Neural progenitor cell (in vitro differentiated cells): Measurements from ENCODE around the gene NEAT1. TPM values are rescaled to one million over a fixed set of nuclear protein-coding genes. Genes with fewer than 3 reads are reported as not detected.

ENCODE experiments used
- DNase-seq: peaks from one replicate; pipeline ENCODE4 v3.0.0-alpha.2; 2016; ENCODE audit warnings: low spot score
- H2AFZ ChIP-seq: fragments of 200-600 bp; sonication (generic); replicated peaks from 2 replicates; pipeline ENCODE4 v1.6.1; 2016; ENCODE audit warnings: antibody characterized with exemption
- H3F3A ChIP-seq: fragments of 200-600 bp; sonication (generic); 2 replicates; pipeline ENCODE4 v1.6.1; 2016; ENCODE audit warnings: antibody characterized with exemption, low read depth
- H3K27ac ChIP-seq: fragments of 200-600 bp; sonication (generic); 2 replicates; pipeline ENCODE4 v1.5.1; 2016; ENCODE audit warnings: mild to moderate bottlenecking
- H3K27me3 ChIP-seq: fragments of 200-600 bp; sonication (generic); 2 replicates; pipeline ENCODE4 v1.6.1; 2016; ENCODE audit warnings: mild to moderate bottlenecking, moderate library complexity
- H3K36me3 ChIP-seq: fragments of 200-600 bp; sonication (generic); 2 replicates; pipeline ENCODE4 v1.5.1; 2016
- H3K4me1 ChIP-seq: fragments of 200-600 bp; sonication (generic); 2 replicates; pipeline ENCODE4 v1.6.1; 2016; ENCODE audit warnings: mixed run types
- H3K4me2 ChIP-seq: fragments of 200-600 bp; sonication (generic); 2 replicates; pipeline ENCODE4 v1.6.1; 2016
- H3K4me3 ChIP-seq: fragments of 200-600 bp; sonication (generic); 2 replicates; pipeline ENCODE4 v1.5.1; 2016
- H3K79me2 ChIP-seq: fragments of 200-600 bp; sonication (generic); 2 replicates; pipeline ENCODE4 v1.6.1; 2016; ENCODE audit warnings: low read depth
- H3K9ac ChIP-seq: fragments of 200-600 bp; sonication (generic); 2 replicates; pipeline ENCODE4 v1.6.1; 2016
- H3K9me3 ChIP-seq: fragments of 200-600 bp; sonication (generic); 2 replicates; pipeline ENCODE4 v1.5.1; 2016; ENCODE audit warnings: low read depth
- H4K20me1 ChIP-seq: fragments of 200-600 bp; sonication (generic); 2 replicates; pipeline ENCODE4 v1.6.1; 2016; ENCODE audit warnings: low read depth
- H3K27ac Mint-ChIP-seq: 3 replicates; pipeline ENCODE4 v1.8.0; 2021; ENCODE audit warnings: mixed read lengths
- H3K27me3 Mint-ChIP-seq: 2 replicates; pipeline ENCODE4 v1.8.0; 2022; ENCODE audit warnings: low read depth, mild to moderate bottlenecking, inconsistent platforms, moderate library complexity, mixed read lengths; ENCODE audit not compliant: insufficient read depth
- H3K36me3 Mint-ChIP-seq: 3 replicates; pipeline ENCODE4 v1.8.0; 2021; ENCODE audit warnings: mixed read lengths
- H3K4me1 Mint-ChIP-seq: 3 replicates; pipeline ENCODE4 v1.8.0; 2021; ENCODE audit warnings: mixed read lengths
- H3K4me3 Mint-ChIP-seq: 3 replicates; pipeline ENCODE4 v1.8.0; 2021; ENCODE audit warnings: mild to moderate bottlenecking, moderate library complexity, mixed read lengths
- H3K9me3 Mint-ChIP-seq: 3 replicates; pipeline ENCODE4 v1.8.0; 2020; ENCODE audit warnings: mixed read lengths
- CTCF ChIP-seq: fragments of 200-600 bp; sonication (generic); IDR thresholded peaks from 2 replicates; pipeline ENCODE4 v1.5.1; 2017; ENCODE audit warnings: antibody characterized with exemption, mild to moderate bottlenecking
- EZH2 ChIP-seq: fragments of 200-600 bp; sonication (generic); IDR thresholded peaks from 2 replicates; pipeline ENCODE4 v1.6.1; 2017; ENCODE audit warnings: antibody characterized with exemption, mild to moderate bottlenecking, moderate library complexity
- EZH2phosphoT487 ChIP-seq: fragments of 200-600 bp; sonication (generic); IDR thresholded peaks from 2 replicates; pipeline ENCODE4 v1.6.1; 2017; ENCODE audit warnings: antibody characterized with exemption
- total RNA-seq: library from RNA; depleted of rRNA; stranded (reverse); fragments of >200 nt; gene quantifications from 2 replicates; pipeline ENCODE4 v1.2.3, GENCODE V29; 2015; ENCODE audit warnings: low replicate concordance

Gene NEAT1
- total RNA-seq, 1 donor from 2014 or later, result 4.0 TPM

GRCh38 chr11:65421794-65422632 is 585 bp upstream of the NEAT1 start:
- Histone ChIP-seq H3K4me3 (peak overlapping the region; percentile 61), H4K20me1 (peaks cover 4% of the 10 kb centered on the region), H3K9me3 (no peaks in the 10 kb centered on the region), H3K4me2 (peak overlapping the region; percentile 93), H3K27ac (peak overlapping the region; percentile 61), H2AFZ (peak overlapping the region; percentile 67), H3F3A (peaks cover 37% of the 10 kb centered on the region), H3K36me3 (no peaks in the 10 kb centered on the region), H3K27me3 (no peaks in the 10 kb centered on the region), H3K9ac (peak overlapping the region; percentile 52), H3K4me1 (peaks cover 47% of the 10 kb centered on the region), H3K79me2 (peaks cover 87% of the 10 kb centered on the region)
- TF ChIP-seq CTCF (peak; percentile 18), EZH2 (no peak)
- Mint-ChIP-seq H3K4me3 (peak overlapping the region; percentile 75), H3K36me3 (peaks cover 5% of the 10 kb centered on the region), H3K27me3 (peaks cover 16% of the 10 kb centered on the region), H3K9me3 (no peaks in the 10 kb centered on the region), H3K4me1 (peaks cover 86% of the 10 kb centered on the region), H3K27ac (peak overlapping the region; percentile 98)
- DNase-seq, result peak; percentile 96

GRCh38 chr11:65423516-65424204 is 1.1 kb downstream of the NEAT1 start:
- H3K27me3 ChIP-seq, result no peaks in the 10 kb centered on the region
- Mint-ChIP-seq H3K36me3 (peaks cover 5% of the 10 kb centered on the region), H3K27me3 (peaks cover 17% of the 10 kb centered on the region), H3K4me3 (peak overlapping the region; percentile 75), H3K27ac (peak overlapping the region; percentile 54), H3K9me3 (no peaks in the 10 kb centered on the region), H3K4me1 (peaks cover 85% of the 10 kb centered on the region)
- H3K36me3 ChIP-seq, result no peaks in the 10 kb centered on the region
- H3F3A ChIP-seq, result peaks cover 30% of the 10 kb centered on the region
- peaks cover 44% of the 10 kb centered on the region for H3K4me1 ChIP-seq
- H3K4me3 ChIP-seq, result peak overlapping the region; percentile 61
- no peak overlapping the region for H3K9ac ChIP-seq
- DNase-seq, result no peak
- H3K9me3 ChIP-seq, result no peaks in the 10 kb centered on the region
- TF ChIP-seq EZH2 (no peak), CTCF (no peak)
- H2AFZ ChIP-seq, result no peak overlapping the region
- H3K79me2 ChIP-seq, result peaks cover 71% of the 10 kb centered on the region
- peak overlapping the region; percentile 93 for H3K4me2 ChIP-seq
- H4K20me1 ChIP-seq, result peaks cover 4% of the 10 kb centered on the region
- H3K27ac ChIP-seq, result no peak overlapping the region

- peaks cover 17% of the 10 kb centered on the region for H3K27me3 Mint-ChIP-seq
- no peaks in the 10 kb centered on the region for H3K9me3 ChIP-seq
- H3K9me3 Mint-ChIP-seq, result no peaks in the 10 kb centered on the region
- DNase-seq, result no peak
- peak overlapping the region; percentile 75 for H3K4me3 Mint-ChIP-seq
- H3K27ac ChIP-seq, result no peak overlapping the region
- no peak overlapping the region for H3K4me3 ChIP-seq
- peaks cover 63% of the 10 kb centered on the region for H3K79me2 ChIP-seq
- H3K4me1 Mint-ChIP-seq, result peaks cover 83% of the 10 kb centered on the region
- H3K9ac ChIP-seq, result no peak overlapping the region
- peak overlapping the region; percentile 44 for H3K4me2 ChIP-seq
- H3K27me3 ChIP-seq, result no peaks in the 10 kb centered on the region
- peaks cover 5% of the 10 kb centered on the region for H3K36me3 Mint-ChIP-seq
- no peak overlapping the region for H3K27ac Mint-ChIP-seq
- H3K36me3 ChIP-seq, result no peaks in the 10 kb centered on the region
- TF ChIP-seq EZH2phosphoT487 (no peak), EZH2 (no peak), CTCF (no peak)
- no peak overlapping the region for H2AFZ ChIP-seq
- H4K20me1 ChIP-seq, result peaks cover 4% of the 10 kb centered on the region
- H3F3A ChIP-seq, result peaks cover 22% of the 10 kb centered on the region
- H3K4me1 ChIP-seq, result peaks cover 42% of the 10 kb centered on the region
These were observed 1.9 kb downstream of the NEAT1 start for GRCh38 chr11:65424205-65425104.
